GM19372 (cell line): ENCODE results near the gene CLCN1.

ENCODE experiments used
- ATAC-seq: cut with Tn5 transposase; IDR thresholded peaks from one replicate; pipeline ENCODE4 v1.9.1; 2021; ENCODE audit warnings: mild to moderate bottlenecking, low read depth, moderate library complexity; ENCODE audit not compliant: unreplicated experiment

Gene CLCN1

DNA sequence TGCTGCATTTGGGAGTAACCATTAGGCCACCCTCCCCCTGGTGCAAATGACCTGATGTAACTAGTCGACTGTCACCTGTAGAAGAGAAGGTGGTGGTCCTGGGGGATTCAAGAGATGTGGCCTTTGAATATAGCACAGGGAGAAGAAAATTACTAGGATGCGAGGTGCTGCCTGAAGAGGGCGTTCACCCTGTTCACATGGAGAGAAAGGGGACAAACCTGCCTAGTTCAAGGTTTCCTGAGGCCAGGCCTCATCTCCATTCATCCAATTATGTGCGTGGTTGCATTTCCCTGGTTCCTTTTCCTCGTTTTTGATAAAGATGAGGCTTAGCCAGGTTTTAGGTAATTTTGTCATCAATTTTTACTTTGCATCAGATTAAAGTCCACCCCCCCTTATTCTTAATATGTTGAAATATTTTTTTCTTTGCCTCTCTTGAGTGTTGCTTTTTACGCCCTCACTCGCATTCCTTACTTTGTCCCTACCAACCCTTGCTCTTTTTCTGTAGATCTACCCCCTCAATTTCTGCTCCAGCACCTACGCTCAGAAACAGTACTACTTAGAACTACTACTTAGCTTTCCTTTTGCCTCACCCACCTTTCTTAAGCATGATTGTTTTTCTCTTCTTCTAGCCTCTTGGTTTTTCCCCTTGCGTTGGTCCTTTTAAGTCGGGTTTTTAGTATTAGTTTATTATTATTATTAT is 13.7 kb downstream of the CLCN1 start:
- no peak for ATAC-seq

DNA sequence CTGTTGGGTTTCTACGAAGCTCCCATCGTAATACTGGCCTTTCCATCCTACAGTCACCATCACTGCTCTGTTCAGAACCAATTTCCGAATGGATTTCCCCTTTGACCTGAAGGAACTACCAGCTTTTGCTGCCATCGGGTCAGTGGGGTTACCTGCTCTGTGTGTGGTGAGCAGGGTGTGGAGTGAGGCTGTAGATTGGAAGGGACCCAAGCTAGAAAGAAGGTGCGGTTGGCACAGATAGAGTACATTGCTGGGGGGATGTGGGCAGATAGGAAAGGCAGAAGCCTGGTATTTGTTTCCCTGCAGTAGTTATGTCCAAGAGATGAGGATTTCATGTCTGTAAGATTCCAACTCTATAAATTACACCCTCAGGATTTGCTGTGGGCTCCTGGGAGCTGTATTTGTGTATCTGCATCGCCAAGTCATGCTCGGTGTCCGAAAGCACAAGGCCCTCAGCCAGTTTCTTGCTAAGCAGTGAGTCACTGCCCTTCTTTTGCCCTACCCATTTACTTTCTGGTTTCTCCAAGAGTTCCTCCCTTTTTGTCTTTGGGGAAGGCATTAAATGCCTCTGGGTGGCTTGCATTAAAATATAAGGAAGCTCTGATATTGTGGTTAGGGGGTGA is 15.4 kb downstream of the CLCN1 start:
- no peak for ATAC-seq

DNA sequence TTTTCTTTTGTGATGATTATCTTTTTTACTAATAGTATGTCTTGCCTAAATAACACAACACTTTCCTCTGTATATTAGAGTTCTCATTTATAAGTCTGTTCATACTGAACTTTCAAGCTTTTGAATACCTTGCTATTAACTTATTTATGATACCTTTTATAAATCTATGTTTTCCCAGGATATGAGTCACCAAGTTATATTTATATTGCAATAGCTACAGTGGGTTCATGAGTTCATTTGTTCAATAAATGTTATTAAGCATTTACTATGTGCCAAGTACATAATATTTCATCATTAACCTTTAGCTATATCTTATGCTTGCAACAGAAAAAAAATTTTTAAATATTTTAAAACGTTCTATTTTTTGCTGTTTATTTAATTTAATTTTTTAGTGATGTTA is 18.3 kb downstream of the CLCN1 start:
- no peak for ATAC-seq

DNA sequence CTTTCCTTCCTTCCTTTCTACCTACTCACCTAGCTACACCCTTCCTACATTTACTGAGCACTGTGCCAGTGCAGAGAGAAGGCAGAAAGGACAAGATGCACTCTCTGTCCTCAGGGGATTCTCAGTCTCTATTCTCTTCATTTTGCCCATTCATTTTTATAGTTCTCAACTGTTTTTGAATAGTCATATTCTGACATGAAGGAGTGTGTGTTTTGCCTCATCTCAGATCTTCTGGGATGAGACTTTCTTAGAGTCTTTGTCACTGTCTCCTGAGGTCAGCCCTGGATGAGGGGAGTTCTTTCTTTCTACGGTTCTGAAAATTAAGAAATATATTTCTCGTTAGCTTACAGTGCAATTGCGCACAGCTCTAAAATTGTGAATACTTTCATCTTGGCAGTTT is 21.3 kb downstream of the CLCN1 start:
- no peak for ATAC-seq

DNA sequence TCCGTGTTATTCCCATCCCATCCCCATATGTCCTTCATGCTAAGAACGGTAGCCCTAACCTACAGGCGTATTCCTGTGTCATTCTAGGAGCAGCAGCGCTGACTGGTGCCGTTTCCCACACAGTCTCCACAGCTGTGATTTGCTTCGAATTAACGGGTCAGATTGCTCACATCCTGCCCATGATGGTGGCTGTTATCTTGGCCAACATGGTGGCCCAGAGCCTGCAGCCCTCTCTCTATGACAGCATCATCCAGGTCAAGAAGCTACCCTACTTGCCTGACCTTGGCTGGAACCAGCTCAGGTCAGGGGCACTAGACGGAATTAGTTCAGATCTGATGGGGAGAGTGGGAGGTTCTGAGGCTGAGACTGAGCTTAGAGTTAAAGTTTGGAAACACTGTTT is 25.9 kb downstream of the CLCN1 start:
- ATAC-seq: no peak

DNA sequence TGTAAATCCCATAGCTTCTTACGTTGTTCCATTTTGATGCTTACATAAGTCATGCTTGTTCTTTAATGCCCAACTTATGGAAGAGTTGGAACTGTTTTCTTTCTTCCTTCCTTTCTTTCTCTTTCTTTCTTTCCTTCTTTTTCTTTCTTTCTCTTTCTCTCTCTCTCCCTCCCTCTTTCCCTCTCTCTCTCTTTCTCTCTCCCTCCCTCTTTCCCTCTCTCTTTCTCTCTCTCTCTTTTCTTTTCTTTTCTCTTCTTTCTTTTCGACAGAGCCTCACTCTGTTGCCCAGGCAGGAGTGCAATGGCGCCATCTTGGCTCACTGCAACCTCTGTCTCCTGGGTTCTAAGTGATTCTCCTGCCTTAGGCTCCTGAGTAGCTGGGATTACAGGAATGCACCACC is 27.7 kb downstream of the CLCN1 start:
- no peak for ATAC-seq

DNA sequence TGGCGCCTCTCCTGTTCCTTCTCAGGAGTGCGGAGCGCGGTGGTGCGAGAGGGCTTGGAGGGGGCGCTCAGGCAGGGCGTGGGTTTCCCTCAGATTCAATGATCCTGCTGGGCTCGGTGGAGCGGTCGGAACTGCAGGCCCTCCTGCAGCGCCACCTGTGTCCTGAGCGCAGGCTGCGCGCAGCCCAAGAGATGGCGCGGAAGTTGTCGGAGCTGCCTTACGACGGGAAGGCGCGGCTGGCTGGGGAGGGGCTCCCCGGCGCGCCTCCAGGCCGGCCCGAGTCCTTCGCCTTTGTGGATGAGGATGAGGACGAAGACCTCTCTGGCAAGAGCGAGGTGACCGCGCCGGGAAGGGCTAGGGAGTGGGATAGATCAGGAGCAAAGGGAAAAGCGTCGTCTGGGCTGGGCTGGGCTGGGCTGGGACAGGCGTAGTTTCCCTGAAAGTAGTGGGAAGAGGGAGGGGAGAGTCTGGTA is 29.6 kb downstream of the CLCN1 start:
- peak; percentile 88 for ATAC-seq

DNA sequence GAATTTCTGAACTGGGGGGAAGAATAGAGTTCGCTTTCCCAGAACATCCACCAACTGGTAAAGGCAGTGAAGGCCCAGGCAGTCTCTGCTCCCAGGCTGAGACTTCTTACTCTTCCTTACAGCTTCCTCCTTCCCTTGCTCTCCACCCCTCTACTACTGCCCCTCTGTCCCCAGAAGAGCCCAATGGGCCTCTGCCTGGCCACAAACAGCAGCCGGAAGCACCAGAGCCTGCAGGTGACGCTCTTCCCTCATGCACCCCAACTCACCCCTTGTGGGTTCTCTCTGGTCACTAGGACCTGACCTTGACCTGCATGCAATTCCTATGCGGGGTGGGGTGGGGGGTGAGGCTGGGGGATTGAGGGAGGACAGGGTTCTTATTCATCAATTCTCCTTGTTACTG is 30.1 kb downstream of the CLCN1 start:
- no peak for ATAC-seq

DNA sequence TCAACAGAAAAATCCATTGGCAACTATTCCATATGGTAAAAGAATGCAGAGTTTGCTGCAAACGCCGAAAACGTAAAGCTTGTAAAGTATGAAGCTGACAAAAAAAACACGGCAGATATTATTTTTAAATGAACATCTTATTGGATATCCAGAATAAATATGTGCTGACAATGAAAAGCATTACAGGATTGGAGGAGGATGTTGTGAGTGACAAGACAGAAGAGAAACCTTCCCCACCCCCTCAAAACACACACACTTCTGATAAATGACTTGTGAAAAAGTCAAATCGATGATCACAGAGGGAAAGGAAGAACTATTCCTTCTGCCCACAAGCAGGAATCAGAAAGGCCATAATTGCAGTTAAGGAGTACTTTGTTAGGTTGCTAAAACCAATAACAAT is 32.0 kb downstream of the CLCN1 start:
- no peak for ATAC-seq

DNA sequence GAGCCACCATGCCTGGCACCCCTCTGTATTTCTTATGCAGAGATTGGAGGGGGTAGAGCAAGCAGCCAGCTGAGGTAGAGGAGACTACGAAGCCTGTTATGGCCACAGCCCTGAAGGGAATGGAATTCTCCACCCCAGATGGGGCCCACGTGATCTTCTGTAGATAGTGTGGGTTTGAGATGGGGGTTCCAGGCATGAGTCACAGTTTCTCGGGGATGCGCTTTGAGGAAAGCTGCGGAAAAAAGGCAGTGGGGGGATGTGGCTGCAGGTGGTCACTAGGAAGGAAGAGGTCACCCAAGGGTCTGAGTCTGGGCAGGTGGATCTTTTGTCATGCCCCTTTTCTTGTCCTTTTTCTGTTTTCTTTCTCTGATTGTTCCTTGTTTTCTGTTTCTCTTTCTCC is 35.1 kb downstream of the CLCN1 start:
- ATAC-seq: no peak

DNA sequence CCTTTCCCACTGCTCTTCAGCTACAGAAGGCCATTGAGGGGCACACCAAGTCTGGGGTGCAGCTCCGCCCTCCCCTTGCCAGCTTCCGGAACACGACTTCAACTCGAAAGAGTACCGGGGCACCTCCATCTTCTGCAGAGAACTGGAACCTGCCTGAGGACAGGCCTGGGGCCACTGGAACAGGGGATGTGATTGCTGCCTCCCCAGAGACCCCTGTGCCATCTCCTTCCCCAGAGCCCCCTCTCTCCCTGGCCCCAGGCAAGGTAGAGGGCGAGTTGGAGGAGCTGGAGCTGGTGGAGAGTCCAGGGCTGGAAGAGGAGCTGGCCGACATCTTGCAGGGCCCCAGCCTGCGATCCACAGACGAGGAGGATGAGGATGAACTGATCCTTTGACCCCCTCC is 35.7 kb downstream of the CLCN1 start:
- no peak for ATAC-seq

DNA sequence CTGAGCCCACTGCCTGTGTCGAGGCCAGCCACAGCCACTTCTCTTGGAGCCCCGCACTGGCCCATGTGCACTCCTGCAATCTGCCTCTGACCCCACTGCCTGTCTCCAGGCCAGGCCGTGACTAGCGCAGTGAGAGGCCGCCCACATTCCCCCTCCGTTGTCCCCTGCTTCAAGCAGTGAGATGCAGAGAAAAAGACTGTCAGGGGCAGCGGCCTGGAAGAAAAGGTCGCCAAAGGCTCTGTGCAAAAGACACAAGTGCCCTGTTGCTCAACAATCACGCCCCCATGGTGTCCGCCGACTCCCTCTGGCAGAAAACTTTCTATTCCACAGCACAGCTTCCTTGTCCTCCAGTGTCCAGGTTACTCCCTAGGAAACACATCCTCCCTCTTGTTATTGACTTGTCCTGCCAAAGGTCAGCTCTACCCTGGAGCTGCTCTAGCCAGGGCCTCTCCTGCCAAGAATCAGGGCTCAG is 36.7 kb downstream of the CLCN1 start:
- ATAC-seq: no peak

DNA sequence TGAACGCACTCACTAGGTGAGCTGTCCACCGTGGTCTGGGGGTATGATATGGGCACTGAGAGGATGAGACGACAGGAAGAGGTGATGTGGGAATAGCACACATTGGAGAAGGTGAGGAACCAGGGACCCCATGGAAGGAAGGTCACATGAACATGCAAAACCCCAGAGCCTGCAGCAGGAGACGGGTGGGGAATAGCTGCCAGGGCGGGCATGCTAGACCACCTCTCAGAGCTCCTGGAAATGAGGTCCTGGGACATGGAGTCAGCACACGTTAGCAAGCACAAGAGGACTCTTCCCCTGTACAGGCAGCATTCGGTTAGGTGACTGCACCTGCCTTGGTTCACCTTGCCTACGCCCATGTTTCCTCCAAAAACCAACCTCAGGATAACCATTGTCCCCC is 38.5 kb downstream of the CLCN1 start:
- no peak for ATAC-seq

DNA sequence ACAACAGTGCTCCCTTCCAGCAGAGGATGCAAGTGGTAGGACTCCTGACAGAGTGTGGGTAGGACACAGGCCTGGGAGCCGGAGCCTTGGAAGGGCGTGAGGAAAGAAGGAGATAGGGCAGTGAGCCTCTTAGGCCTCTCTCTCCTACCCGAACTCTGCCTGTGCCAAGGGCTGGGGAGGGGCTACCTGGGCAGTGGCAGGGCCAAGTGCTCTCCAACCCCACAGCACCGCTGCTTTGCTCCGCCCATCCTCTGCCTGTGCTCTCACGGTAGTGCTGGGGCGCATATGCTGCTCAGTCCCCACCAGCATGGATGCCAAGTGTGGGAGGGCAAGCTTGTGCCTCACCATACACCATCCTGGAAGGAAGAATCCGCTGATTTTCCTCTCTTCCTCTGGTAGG is 39.1 kb downstream of the CLCN1 start:
- ATAC-seq: no peak

DNA sequence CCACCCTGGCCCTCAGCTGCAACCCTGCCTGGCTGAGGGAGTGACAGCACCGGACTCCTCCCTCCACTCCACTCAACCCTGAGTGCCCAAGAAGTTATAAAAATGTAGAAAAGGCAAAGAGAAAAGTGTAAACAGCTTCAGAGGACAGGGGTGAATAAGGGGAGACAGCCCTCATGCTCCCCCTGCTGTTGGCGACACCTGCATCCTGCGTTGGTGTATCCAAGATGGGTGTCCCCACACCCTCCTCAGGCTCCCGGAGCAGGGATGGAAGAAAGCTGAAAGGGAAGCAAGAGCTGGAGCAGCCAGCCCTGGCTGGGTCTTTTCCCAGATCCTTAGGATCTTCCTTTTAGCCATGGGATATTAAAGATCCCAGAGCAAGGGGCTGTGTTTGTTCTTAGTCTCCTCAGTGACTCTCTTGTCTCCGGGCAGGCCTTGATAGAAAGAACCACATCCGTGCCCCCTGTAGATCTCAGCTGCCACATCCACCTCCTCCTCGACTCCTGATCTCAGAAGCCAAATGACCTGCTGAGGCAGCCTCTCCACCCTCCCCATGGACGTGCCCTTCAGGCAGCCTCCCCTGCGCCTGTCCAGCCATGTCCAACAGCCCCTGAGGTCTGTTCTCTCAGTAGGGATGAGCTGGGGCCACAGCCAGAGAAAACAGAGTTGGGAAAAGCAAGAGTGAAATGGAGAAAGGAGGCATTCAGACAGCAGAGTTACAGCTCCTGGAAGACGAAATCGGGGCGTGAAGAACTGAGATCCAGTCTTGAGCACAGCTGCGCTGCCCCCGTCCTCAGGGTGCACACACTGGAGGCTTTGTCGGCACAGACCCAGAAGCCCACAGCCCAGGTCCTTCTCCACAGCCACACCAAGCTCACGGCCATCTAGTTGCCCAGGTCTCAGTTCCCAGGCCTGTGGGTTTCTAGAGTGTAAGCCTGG is 39.8 kb downstream of the CLCN1 start:
- no peak for ATAC-seq

DNA sequence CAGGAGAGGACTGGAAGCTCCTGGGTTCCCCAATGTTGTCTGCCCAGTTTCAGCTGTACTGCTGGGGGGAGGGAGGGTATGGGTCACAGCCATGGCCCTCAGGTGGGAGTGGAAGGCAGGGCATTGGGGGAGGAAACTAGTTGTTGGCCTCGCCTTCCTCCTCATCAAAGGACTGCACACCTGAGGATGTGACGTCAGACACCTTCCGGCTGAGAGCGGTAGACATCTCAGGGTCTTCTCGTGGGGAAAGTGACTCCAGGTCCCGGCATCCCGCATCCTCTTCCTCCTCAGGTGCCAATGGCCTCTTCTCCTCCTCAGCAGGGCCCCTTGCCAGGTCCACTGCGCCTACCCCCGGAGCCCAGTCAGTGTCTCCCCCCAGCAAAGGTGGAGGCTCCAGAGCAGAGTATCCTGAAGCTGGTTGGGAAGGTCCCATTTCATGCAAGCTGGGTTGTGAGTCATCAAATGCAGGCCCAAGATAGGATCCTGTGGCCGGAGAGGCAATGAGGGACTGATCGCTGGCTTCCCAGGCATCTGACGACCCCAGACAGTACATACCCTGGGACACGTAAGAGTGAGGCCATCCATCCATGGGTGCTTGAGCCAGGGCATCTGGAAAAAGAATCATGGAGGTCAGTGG is 40.6 kb downstream of the CLCN1 start:
- no peak for ATAC-seq

DNA sequence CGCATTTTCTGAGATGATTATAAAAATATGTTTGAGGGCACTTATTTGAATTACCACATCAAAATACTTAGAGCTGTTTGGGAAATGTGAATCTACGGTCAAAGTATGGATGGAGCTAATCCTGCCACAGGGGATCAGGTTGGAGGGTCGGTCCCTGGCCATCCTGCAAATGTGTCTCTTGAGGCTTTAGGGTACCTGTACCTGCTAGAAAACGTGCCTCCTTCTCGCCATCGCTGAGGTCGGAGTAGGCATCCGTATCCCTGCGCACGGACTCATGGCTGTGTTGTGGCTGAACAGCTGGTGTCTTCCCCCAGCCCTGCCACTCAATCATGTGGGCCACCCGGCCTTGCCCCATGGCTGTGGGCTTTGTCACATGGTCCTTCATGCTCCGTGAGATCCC is 42.7 kb downstream of the CLCN1 start:
- no peak for ATAC-seq

DNA sequence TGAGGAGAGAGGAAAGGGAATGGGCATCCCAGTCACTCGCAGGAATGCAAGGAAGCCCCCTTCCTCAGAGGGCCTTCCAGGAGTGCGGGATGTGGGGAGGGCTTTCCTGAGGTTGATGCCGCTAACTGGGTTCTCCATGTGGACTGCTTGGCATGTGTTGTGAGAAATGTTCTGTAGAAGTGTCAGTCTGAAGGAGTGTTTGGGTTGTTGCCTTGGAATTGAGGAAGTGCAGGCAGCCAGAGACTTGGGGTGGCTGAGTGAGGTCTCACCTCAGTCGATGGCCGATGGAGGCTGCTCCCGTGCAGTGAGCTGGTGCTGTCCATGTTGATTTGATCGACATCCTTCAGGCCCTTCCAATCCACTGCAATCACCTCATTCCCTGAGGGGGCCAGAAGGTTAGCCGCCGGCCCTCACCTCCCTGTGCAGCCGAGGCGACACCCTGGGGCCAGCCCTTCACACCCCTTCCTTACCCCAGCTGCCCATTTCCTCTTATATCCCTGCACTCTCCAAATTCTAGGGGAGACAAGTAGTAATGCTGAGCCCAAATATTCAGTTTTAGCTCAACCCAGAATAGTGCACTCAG is 44.0 kb downstream of the CLCN1 start:
- no peak for ATAC-seq

DNA sequence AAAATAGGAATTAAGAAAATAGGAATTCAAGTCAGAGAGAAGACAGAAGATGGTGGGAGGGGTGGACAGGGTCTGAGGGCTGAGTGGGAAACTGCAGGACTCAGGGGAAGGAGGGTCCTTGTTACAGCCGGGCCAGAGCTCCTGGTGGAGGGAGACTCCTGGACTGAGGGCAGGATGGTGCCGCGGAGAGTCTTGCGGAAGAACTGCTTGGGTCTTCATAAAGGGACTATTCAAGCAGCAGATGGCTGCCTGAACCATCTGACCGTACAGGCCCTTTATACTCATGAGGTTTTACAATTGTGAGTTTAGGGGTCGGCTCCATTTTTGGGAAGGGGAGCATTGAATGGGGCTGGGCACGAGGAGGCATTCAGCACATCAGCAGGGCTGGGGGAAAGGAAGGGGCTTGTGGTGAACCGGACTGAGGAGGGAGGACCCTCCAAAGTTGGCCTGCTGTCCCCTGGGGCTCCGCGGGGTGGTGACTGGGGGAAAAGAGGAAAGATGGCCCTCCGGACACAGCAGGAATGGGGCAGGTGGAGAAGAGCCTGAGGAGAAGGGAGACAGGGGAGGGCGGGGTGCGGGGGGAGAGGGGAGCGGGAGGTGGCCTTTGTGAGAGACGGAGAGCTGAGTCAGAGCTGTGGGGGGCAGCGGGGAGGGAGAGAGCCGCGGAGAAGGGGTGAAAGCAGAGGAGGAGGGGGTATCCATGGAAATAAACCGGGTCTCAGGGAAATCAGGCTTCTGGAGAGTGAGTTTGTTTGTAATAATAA is 45.1 kb downstream of the CLCN1 start:
- no peak for ATAC-seq
